HG03159 (cell line): Measurements from ENCODE around the gene CARS1.

ENCODE experiments used
- ATAC-seq: cut with Tn5 transposase; IDR thresholded peaks from one replicate; pipeline ENCODE4 v1.9.1; 2021; ENCODE audit warnings: mild to moderate bottlenecking, moderate library complexity; ENCODE audit not compliant: unreplicated experiment

CARS1 gene

DNA sequence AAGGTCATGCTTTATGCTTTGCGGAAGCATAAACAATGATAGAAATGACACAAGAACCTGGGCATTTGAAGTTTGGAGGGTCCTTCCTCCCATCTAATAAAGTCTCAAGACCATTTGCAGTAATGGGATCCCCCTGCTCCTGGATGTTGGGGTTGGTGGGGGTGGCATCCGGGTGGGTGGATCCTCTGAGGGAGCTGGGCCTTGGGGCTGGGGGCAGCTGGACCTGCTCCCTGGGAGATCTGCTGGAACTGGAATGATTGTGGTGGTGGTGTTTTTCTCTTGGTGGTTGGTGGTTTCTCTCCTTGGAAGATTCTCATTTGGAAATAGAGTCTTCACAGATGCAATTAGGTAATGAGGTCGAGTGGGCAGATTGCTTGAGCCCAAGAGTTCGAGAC is 62.9 kb downstream of the CARS1 start:
- ATAC-seq, result no peak

DNA sequence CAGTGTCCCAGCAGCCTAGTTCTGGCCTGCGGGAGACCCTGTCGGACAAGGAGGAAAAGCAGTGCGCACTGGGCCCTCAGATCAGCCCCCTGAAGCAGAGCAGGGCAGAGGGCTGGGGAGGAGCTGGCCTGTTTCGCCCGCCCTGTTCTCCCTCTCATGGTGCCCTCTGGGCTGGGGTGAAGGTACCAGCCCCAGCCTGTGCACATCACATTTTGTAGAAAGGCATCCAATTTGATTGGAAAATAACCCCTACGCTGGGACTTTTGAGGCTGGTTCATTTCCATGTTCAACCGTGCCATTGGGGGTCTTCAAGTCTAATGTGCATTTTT is 64.3 kb downstream of the CARS1 start:
- peak; percentile 2 for ATAC-seq

DNA sequence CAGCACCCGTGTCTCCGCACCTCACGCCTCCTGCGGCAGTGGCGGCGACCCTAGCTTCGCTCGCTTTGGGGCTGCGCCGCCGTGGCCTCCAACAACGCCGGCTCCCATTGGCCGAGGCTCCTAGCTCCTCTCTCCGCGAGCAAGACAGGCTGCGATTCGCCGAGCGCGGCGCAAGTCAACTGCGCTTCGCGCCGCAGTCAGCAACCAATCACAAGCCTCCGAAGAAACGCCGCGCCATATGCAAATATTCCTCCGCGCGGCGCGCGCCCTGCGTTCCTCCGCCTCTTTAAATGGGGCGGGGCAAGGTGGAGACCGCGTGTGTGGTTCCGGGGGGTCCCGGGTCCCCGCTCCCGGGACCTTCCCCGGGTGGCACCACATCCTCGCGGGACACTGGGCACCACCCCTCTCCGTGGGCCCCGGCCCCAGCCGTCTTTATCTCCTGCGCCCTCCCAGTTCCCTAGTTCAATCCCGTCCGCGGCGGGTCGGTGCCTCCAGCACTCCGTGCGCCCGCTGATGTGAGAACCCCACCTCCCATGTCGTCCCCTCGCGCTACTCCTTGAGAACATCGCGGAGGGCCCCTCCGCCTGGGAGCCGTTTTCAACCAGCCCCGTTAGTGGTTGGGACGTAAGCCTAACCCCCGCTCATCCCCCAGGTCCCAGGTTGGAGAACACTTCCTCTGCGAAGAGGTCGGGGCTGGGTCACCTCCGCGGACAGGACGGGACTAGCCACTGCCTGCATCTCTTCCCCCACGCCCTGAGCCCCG is 64.8 kb downstream of the CARS1 start, which contains the start of gene NAP1L4:
TSS of gene NAP1L4 (minus strand) at position 96 of the 763 bp plus-strand sequence. CDS start 13,109 bp downstream, outside the sequence.
- peak; percentile 82 for ATAC-seq

DNA sequence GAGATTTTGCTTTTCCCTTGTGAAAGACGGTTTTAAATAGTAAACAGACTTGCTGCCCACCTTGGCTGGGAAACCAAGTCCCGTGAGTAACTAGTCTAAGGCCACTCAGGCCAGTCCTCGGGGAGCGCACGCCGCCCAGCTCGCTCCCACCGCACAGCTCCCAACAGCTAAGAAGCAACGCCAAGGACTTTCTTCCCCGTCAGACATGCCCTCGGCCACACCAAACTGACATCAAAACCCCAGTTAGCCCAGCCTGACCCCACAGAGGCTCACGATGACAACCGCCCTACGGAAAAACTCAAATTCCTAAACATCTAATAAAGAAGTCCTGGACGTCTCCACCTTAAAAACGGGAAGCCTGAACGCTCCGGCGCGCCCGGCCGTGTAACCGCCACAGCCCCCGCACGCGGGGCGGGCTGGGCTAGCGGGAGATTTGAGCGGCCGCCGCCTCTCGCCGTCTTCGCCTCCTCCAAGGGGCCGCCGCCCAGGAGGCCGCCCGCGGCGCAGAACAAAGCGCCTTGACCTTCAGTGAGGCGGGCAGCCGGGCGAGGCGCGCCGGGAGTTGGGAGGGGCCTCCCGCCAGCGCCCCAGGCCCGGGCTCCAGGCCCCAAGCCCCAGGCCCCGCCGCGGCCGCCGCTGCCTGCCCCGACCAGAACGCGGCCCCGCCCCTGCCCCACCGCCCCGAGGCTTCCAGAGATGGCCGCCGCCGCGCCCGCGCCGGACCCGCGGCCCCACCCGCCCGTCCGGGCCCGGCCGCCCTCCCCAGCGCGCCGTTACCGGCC is 65.6 kb downstream of the CARS1 start:
- ATAC-seq, result peak; percentile 38

DNA sequence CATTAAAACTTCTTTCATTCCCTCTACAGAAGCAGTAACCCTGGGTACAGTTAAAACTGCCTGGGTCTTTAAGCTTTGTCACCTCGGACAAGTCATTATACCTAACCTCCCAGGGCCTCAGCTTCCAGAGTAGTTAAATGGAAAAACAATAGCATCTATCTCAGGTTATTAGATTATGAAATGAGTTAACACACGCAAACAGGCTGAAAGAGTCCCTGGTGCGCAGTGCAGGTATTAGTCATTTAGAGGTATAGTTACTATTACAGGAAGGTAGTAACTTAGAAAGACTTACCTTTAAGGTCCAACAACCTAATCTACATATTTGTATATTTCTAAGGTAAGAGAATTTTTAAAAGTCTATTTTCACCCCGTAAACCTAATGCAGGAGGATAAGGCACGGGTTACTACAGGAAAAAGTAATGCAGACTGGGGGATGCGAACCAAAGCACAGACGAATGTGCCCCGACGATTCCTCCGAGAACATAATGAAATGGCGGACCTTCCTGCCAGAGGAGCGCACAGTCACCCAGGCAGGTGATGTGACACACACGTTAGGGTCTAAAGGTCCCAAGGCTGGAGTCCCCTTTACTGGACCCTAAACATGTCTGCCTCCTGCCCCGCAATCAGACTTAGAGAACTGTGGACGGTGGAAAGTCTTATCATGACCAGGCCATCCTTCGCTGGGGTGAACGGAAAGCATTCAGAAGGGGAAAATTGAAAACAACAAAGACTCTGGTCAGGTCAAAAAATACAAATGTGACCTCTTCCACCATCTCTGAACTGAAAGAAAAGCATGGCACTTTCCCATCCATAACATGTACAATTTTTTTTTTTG is 66.4 kb downstream of the CARS1 start:
- no peak for ATAC-seq

DNA sequence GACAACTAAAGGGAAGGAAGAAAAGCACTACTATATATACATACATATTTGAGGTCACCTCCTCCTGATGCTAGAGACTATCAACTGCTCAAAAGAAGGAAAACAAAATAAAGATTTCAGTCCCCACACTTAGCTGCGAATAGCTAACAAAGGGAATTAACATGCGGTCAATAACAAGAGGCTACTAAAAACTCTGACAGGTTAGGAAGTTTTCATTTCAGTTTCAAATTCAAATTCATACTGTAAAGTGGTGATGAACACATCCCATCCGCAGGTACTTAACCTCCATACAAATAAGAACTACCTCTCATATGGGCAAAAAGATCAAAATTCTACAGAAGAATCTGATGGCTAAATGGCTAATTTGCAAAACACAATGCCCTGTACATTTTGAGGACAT is 67.7 kb downstream of the CARS1 start:
- no peak for ATAC-seq

DNA sequence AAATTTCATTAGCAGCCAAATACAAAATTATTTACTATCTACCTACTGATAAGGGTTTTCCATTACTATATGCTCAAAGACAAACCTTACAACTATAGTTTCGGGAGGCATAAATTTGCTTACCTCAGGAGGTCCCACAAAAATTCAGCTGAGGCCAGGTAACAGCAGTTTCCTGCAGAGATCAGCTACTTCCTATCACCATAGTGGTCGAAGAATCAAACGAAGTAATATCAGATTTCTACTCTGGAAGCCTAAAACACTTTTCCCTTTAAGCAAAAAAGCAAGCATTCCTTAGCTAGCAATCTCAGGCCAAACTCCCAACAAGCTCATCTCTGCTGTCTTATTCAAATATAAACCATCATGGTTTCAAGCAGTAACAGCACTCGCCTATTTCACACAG is 68.2 kb downstream of the CARS1 start:
- no peak for ATAC-seq

DNA sequence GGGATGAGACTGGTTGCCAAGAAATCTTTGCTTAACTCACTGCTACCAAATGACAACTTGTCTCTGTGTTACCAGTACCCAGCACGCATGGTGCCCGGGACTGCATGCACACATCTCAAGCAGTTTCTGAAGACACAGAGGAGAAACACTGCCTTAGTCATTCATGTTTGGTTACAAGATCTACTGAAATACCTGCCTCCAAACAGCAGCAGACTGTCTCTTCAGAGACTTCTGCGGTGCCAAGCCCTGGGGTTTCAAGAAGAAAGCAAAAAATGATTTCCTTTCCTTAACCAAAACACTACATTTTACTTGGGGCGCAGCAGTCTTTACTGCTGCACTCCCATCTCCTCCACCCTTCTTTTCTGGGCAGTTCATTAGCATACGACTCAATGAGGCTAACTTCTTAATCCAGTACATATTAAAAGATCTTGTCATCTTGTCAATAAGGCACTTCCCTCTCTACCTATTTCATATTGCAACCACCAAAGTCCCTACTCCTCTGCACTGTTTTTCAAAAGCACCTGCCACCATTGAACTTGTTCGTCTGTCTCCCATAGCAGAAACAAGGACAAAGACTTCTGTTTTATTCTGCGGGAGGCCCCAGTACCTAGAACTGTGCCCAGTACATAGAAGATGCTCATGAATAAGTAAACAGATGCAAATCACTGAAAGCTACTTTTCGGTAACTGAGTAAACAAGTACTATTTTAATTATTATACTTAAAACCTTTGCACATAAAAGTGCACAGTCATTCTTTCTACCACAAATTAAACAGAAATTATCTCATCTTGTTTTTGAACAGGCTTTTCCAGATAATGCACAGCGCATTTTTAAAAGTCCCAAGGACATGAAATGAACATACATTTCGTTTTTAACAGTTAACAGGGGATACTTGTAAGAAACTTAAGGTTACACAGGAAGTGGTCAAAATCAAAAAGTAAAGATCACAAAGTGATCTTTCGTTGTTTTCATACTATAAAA is 69.1 kb downstream of the CARS1 start:
- no peak for ATAC-seq

DNA sequence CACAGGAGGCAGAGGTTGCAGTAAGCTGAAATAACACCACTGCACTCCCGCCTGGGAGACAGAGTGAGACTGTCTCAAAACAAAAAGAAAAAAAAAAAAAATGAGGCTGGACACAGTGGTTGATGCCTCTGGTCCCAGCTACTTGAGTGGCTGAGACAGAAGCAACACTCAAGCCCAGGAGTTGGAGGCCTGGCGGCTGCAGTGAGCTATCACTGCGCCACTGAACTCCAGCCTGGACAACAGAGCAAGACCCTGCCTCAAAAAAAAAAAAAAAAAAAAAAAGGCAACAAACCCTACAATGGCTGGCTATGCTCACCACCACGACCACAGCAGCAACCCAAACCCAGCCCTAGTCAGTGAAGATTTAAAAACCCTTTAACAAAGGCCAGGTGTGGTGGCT is 73.3 kb downstream of the CARS1 start:
- no peak for ATAC-seq

DNA sequence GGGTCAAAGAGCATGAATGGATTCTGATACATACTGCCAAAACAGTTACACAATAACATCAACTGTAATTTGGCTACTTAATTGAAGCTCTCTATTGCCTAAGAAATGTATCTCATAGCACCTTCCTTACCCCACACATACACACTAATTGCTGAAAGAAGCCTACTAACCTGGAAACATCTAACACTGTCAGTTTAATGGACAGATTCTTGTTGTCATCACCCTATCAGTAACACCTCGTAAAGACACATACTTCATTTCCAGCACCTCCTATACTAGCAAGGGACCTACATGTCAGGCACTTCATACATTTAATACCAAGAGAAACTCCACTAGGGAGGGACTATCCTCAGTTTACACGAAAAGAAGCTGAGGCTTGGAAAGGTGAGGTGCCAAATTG is 75.0 kb downstream of the CARS1 start:
- ATAC-seq, result no peak

DNA sequence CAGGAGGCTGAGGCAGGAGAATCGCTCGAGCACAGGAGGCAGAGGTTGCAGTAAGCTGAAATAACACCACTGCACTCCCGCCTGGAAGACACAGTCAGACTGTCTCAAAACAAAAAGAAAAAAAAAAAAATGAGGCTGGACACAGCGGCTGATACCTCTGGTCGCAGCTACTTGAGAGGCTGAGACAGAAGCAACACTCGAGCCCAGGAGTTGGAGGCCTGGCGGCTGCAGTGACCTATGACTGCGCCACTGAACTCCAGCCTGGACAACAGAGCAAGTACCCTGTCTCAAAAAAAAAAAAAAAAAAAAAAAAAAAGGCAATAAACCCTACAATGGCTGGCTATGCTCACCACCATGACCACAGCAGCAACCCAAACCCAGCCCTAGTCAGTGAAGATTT is 76.1 kb downstream of the CARS1 start:
- ATAC-seq, result no peak

DNA sequence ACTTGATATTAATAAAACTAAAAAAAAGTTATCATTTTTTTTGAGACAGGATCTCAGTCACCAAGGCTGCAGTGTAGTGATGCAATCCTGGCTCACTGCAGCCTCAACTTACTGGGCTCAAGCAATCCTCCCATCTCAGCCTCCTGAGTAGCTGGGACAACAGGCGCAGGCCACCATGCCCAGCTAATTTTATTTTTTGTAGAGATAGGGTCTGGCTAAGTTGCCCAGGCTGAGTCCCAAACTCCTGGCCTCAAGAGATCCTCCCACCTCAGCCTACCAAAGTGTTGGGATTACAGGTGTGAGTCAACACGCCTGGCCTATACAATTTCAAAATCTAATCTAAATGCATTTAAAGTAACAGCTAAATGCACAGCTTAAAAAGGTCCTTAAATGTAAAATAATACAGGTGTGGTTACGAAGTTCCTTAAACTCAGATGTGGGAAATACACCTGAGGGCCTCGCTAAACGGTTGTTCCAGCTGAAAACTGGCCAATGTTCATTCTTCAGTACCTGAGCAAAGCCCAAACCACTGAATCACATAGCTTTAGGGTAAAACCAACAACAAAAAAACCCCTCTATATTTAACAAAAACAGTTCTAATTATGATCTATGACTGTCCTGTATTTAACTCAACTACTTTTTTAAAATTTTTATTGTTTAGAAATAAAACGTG is 76.9 kb downstream of the CARS1 start:
- no peak for ATAC-seq

DNA sequence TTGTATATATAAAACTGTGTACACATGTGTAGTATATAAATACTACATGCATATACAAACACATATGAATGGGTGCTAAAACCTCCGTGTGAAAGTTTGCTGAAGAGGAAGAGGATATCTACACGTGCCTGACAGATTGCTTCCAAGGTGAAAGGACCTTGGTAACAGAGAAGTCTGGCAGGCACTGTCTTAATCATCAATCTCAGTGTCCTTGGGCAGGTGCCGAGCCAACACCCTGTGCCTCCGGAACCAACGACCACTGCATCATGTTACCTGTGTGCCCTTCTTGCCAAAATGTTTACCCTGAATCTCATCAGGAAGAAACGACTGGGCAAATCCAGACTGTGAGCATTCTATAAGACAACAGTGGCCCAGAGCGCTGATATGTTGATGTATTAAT is 80.1 kb downstream of the CARS1 start:
- no peak for ATAC-seq

DNA sequence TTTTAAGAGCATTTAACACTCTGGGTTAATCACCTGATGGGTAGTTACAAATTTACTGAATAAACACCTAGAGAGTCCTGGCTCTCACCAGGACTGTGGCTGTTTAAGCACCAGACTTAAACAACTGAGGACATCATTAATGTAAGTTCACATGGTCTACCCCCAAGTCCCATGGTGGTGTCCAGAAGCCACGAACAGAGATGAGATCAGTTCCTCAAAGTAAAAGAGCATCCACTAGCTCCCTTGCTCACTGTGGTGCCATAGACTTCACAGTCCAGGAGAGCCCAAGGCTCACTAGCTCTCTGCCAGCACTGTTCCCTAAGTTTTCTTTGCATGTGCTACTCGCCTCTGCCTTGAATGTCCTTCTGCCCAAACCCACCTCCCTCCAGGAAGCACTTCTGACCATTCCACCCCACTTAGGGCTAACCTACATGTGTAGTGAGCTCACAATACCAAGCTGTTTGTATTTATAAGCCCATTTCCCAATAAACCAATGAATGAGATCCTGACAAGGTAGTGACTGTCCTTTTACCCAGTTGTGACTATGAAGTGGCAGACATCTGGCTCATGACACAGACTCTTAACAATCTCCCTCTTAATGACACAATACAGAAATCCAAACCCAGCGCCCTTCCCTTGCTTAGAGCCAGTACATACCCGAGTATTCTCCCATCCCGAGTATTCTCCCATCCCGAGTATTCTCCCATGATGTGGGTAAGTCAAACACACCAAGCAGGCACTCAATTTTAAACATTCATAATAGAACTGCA is 80.7 kb downstream of the CARS1 start:
- ATAC-seq, result no peak

DNA sequence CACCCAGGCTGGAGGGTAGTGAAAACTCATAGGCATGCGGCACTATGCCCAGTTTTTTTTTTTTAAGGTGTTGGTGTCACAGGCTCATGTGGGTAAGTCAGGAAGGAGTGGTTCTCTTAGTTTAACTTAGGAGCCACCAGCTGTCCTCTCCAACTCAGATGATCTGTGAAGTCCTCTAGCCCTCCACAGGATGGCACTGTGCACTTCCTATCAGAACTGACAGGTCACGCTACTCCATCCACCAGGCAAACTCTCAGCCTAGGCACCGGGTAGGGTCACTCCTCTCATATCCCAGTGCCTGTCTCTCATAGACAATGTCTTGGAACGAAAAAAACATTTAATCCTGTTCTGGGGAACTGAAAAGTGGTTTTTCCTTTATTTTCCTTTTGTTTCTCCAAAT is 81.6 kb downstream of the CARS1 start:
- ATAC-seq, result no peak

DNA sequence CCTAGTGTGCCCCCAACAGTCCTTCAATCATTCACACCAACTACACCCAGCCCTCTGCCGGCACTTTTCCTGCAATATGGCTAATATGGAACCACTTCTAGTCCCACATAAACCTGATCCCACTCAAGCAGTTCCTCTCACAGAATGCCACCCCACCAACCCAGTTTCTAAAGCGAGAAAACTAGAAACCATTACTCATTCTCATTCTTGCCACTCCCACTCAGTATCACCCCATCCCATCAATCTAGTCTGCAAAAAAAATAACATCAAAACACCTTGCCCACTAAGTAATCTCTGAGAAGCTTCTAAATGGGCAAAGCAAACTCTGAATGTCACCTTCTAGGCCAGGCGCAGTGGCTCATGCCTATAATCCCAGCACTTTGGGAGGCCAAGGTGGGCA is 83.0 kb downstream of the CARS1 start:
- ATAC-seq, result no peak

DNA sequence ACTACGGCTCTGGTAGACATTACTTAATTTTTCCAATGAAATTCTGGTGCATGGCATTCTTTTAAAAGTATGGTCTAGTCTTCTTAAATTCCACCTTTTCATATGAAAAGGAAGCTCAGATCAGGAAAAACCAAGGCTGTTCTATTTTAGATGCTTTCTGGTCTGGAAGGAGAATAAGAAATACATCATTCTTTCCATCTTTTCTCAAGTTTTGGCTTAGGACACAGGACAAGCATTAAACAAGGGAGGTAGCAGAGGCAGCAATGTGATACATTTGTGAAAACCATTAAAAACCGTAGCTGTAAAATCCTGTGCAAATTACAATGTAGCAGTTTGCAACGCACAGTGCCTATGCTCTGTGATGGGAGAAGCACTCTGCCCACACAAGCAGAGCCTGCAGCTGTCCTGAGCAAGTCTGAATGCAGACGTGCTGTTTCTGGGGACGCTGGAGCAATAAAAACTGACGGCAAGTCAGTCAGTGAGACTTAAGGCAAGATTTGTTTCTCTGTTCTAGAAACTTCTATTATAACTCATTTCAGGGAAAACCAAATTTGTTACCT is 88.8 kb downstream of the CARS1 start:
- ATAC-seq, result no peak

DNA sequence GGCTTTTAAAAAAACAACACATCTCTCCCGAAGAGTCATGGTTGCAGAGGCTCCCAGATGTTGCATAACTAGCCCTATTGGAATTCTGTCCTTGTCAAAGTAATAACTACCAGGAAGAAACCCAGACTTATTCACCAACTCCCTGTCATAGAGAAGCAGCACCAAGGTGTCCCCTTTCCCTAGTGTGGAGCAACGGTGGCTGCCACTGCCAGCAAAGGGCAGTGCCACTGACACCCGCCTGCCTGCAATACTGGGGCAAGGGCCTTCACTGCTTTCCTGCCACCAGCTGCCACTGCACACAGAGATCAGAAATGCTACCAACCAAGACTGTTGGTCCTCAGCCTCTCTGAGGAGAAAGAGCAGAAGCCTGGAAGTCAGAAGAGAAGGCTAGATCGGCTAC is 92.4 kb downstream of the CARS1 start:
- no peak for ATAC-seq

DNA sequence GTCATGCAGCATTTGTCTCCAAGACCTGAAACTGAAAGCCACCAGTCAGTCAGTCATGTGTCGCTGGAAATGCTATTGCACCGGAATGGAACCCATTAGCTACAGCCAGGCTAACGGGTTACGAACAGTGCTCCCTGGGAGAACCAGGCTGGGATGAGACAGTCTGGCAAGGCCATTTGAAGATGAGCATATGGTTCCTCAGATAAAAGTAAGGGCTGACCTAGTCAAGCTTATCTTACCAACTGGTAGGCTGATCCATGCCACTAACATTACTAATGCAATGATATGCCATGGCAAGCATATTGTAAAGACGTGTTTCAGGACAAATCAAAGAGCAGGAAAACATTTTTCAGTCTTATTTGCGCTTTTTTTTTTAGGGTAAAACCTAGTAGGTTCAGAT is 93.5 kb downstream of the CARS1 start:
- no peak for ATAC-seq
